ENCODE results near the gene DONSON. TPM values are rescaled to one million over a fixed set of nuclear protein-coding genes. Genes with fewer than 3 reads are reported as not detected.

DONSON gene
- total RNA-seq, 4 donors from 2014 or later: 3.5 to 11.2 (median 5.2) TPM

GRCh38 chr21:33543505-33544129 is 44.9 kb downstream of the DONSON start:
- H3K36me3 ChIP-seq: peaks cover 18 to 34% (median 26%) of the 10 kb centered on the region in 4 donors
- H3K9me3 ChIP-seq: no peaks in the 10 kb centered on the region
- no peaks in the 10 kb centered on the region for H3K27me3 ChIP-seq
- H3K4me3 ChIP-seq: peak overlapping the region; percentile 72 to 81 (median 75)
- peaks cover 34 to 52% (median 51%) of the 10 kb centered on the region in 4 donors for H3K4me1 ChIP-seq
- no peak for DNase-seq (ENCODE audit: extremely low spot score)
- TF ChIP-seq POLR2A (IDR thresholded peaks at IDR 0.05; ENCODE audit: low read depth) (no peak), POLR2AphosphoS5 (IDR thresholded peaks at IDR 0.05) (no peak), EP300 (IDR thresholded peaks at IDR 0.05) (no peak)
- TF ChIP-seq, protein P1, sequence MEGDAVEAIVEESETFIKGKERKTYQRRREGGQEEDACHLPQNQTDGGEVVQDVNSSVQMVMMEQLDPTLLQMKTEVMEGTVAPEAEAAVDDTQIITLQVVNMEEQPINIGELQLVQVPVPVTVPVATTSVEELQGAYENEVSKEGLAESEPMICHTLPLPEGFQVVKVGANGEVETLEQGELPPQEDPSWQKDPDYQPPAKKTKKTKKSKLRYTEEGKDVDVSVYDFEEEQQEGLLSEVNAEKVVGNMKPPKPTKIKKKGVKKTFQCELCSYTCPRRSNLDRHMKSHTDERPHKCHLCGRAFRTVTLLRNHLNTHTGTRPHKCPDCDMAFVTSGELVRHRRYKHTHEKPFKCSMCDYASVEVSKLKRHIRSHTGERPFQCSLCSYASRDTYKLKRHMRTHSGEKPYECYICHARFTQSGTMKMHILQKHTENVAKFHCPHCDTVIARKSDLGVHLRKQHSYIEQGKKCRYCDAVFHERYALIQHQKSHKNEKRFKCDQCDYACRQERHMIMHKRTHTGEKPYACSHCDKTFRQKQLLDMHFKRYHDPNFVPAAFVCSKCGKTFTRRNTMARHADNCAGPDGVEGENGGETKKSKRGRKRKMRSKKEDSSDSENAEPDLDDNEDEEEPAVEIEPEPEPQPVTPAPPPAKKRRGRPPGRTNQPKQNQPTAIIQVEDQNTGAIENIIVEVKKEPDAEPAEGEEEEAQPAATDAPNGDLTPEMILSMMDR (IDR thresholded peaks at IDR 0.05): no peak
- H3K27ac ChIP-seq (replicated peaks in 1 of 4): peak overlapping the region; percentile 96 to 99 (median 98)
- intact Hi-C loops (cut with DNase I): loop anchor here (5.0 kb wide), 1 partner anchor 61 kb away; no protein-coding TSS in a partner anchor
- WGBS: under 1% methylated on average over 26 of the region's 26 CpGs

- WGBS: under 1% methylated on average over 24 of the region's 57 CpGs
- intact Hi-C loops (cut with DNase I): loop anchor here (5.0 kb wide), 1 partner anchor 61 kb away; no protein-coding TSS in a partner anchor
- H3K27ac ChIP-seq (replicated peaks in 1 of 4): peak within 1 kb of the TSS; percentile 96 to 99 (median 98)
- DNase-seq (ENCODE audit: extremely low spot score): peak; percentile 100
- H3K9me3 ChIP-seq: no peaks in the 10 kb centered on the region
- peaks cover 23 to 34% (median 28%) of the 10 kb centered on the region in 4 donors for H3K36me3 ChIP-seq
- TF ChIP-seq, protein P1 (IDR thresholded peaks at IDR 0.05): no peak
- TF ChIP-seq EP300 (IDR thresholded peaks at IDR 0.05) (no peak), POLR2A (IDR thresholded peaks at IDR 0.05; ENCODE audit: low read depth) (peak; percentile 72), POLR2AphosphoS5 (IDR thresholded peaks at IDR 0.05) (peak; percentile 95 to 97)
- H3K27me3 ChIP-seq: no peaks in the 10 kb centered on the region
- H3K4me1 ChIP-seq: peaks cover 34 to 51% (median 47%) of the 10 kb centered on the region in 4 donors
- H3K4me3 ChIP-seq: peak within 1 kb of the TSS; percentile 72 to 81 (median 75)
Measured at GRCh38 chr21:33542640-33543504, 45.6 kb downstream of the DONSON start, which contains the start of gene SON. SON (plus strand) TSS chr21:33543038; CDS start chr21:33543093, 55 bp downstream.

- Histone ChIP-seq H3K4me3 (peak within 1 kb of the TSS; percentile 72 to 81 (median 75)), H3K27ac (replicated peaks in 1 of 4) (peak within 1 kb of the TSS; percentile 96 to 99 (median 98)), H3K27me3 (no peaks in the 10 kb centered on the region), H3K9me3 (no peaks in the 10 kb centered on the region), H3K36me3 (peaks cover 16 to 34% (median 29%) of the 10 kb centered on the region in 4 donors), H3K4me1 (peaks cover 34 to 47% (median 46%) of the 10 kb centered on the region in 4 donors)
- peak; percentile 92 for DNase-seq (ENCODE audit: extremely low spot score)
- peak; percentile 85 to 88 for TF ChIP-seq POLR2AphosphoS5 (IDR thresholded peaks at IDR 0.05)
- TF ChIP-seq, protein P1 (IDR thresholded peaks at IDR 0.05): no peak
- TF ChIP-seq EP300 (IDR thresholded peaks at IDR 0.05): no peak
- peak; percentile 78 for TF ChIP-seq POLR2A (IDR thresholded peaks at IDR 0.05; ENCODE audit: low read depth)
- under 1% methylated on average over 36 of the region's 56 CpGs for WGBS
- intact Hi-C loops (cut with DNase I): loop anchor here (5.0 kb wide), 1 partner anchor 60 kb away; no protein-coding TSS in a partner anchor
Measured at GRCh38 chr21:33541756-33542639, 46.5 kb downstream of the DONSON start, which contains the start of gene GART. GART (minus strand) TSS chr21:33542117; CDS start chr21:33539315, 2,802 bp downstream.

All from esophagus muscularis mucosa (tissue), 4 donors.